Subcutaneous abdominal adipose tissue (tissue), 5 donors: ENCODE measurements around the gene CYP24A1.
"Not testable (repeated sequence)": the region's sequence is repeated elsewhere in the genome, so short reads cannot be mapped to it uniquely, and the experiment has no call there.

Experiments
- H3K27ac ChIP-seq: one replicate; pipeline ENCODE4 v1.7.0; 2013; ENCODE audit warnings: low read depth, mild to moderate bottlenecking, inconsistent platforms, low read length, moderate library complexity
- H3K27me3 ChIP-seq, 5 donors: one replicate each; pipeline ENCODE4 v1.7.0; 2013; ENCODE audit warnings: low read length in 5 of 5, inconsistent platforms in 1 of 5; ENCODE audit not compliant: control insufficient read depth in 5 of 5, insufficient read depth in 4 of 5
- H3K36me3 ChIP-seq, 5 donors: one replicate each; pipeline ENCODE4 v1.7.0; 2013; ENCODE audit warnings: low read length in 5 of 5; ENCODE audit not compliant: control insufficient read depth in 5 of 5, insufficient read depth in 5 of 5
- H3K4me1 ChIP-seq, 5 donors: one replicate each; pipeline ENCODE4 v1.7.0; 2013; ENCODE audit warnings: low read length in 5 of 5, mild to moderate bottlenecking in 3 of 5, moderate library complexity in 1 of 5; ENCODE audit not compliant: control insufficient read depth in 5 of 5, insufficient read depth in 5 of 5
- H3K4me3 ChIP-seq, 5 donors: one replicate each; pipeline ENCODE4 v1.7.0; 2013; ENCODE audit warnings: low read length in 5 of 5, low read depth in 1 of 5
- H3K9ac ChIP-seq, 5 donors: one replicate each; pipeline ENCODE4 v1.7.0; 2013; ENCODE audit warnings: low read length in 5 of 5, mild to moderate bottlenecking in 4 of 5, moderate library complexity in 3 of 5
- H3K9me3 ChIP-seq, 5 donors: one replicate each; pipeline ENCODE4 v1.7.0; 2013; ENCODE audit warnings: low read length in 5 of 5; ENCODE audit not compliant: control insufficient read depth in 5 of 5
- donor health status: healthy.
- donor health status: healthy.
- donor health status: healthy.
- donor health status: healthy.
- donor health status: healthy.

Gene CYP24A1

GRCh38 chr20:54137115-54137514 lies 36.7 kb downstream of the CYP24A1 start:
- H3K27me3 ChIP-seq = peaks cover 0 to 6% (median 0%) of the 10 kb centered on the region in 5 donors
- peaks cover 0 to 8% (median 5%) of the 10 kb centered on the region in 5 donors for H3K4me1 ChIP-seq
- H3K27ac ChIP-seq = no peak overlapping the region

GRCh38 chr20:54134445-54135220 lies 39.2 kb downstream of the CYP24A1 start:
- Histone ChIP-seq H3K9ac (no peak overlapping the region), H3K4me3 (no peak overlapping the region)

More at GRCh38 chr20:54137115-54137514, 36.7 kb downstream of the CYP24A1 start:
- no peak overlapping the region for H3K9ac ChIP-seq
- no peaks in the 10 kb centered on the region for H3K36me3 ChIP-seq
- peaks cover 2 to 14% (median 8%) of the 10 kb centered on the region in 5 donors for H3K9me3 ChIP-seq
- no peak overlapping the region for H3K4me3 ChIP-seq

GRCh38 chr20:54133434-54134427 lies 40.1 kb downstream of the CYP24A1 start:
- H3K9ac ChIP-seq = no peak overlapping the region
- H3K27me3 ChIP-seq = no peaks in the 10 kb centered on the region
- no peaks in the 10 kb centered on the region for H3K36me3 ChIP-seq
- H3K27ac ChIP-seq = no peak overlapping the region
- peaks cover 0 to 10% (median 7%) of the 10 kb centered on the region in 5 donors for H3K4me1 ChIP-seq
- peaks cover 0 to 8% (median 0%) of the 10 kb centered on the region in 5 donors for H3K9me3 ChIP-seq
- H3K4me3 ChIP-seq = no peak overlapping the region

More at GRCh38 chr20:54134445-54135220, 39.2 kb downstream of the CYP24A1 start:
- peaks cover 0 to 10% (median 7%) of the 10 kb centered on the region in 5 donors for H3K4me1 ChIP-seq
- H3K27ac ChIP-seq = no peak overlapping the region
- H3K27me3 ChIP-seq = no peaks in the 10 kb centered on the region
- peaks cover 0 to 5% (median 0%) of the 10 kb centered on the region in 5 donors for H3K9me3 ChIP-seq
- no peaks in the 10 kb centered on the region for H3K36me3 ChIP-seq

- H3K27me3 ChIP-seq = no peaks in the 10 kb centered on the region
- no peak overlapping the region for H3K27ac ChIP-seq
- H3K9ac ChIP-seq = no peak overlapping the region
- H3K36me3 ChIP-seq = no peaks in the 10 kb centered on the region
- H3K4me3 ChIP-seq = no peak overlapping the region
- H3K4me1 ChIP-seq = peaks cover 0 to 10% (median 7%) of the 10 kb centered on the region in 5 donors
- H3K9me3 ChIP-seq = peaks cover 0 to 8% (median 0%) of the 10 kb centered on the region in 5 donors
Measured at GRCh38 chr20:54132612-54133433, 41.0 kb downstream of the CYP24A1 start.

GRCh38 chr20:54131675-54132611 lies 41.8 kb downstream of the CYP24A1 start:
- H3K9me3 ChIP-seq = peaks cover 0 to 8% (median 0%) of the 10 kb centered on the region in 5 donors
- H3K4me3 ChIP-seq = no peak overlapping the region
- H3K27me3 ChIP-seq = no peaks in the 10 kb centered on the region
- H3K36me3 ChIP-seq = no peaks in the 10 kb centered on the region
- peaks cover 0 to 10% (median 7%) of the 10 kb centered on the region in 5 donors for H3K4me1 ChIP-seq
- no peak overlapping the region for H3K27ac ChIP-seq
- no peak overlapping the region for H3K9ac ChIP-seq

- H3K9me3 ChIP-seq, H3K9ac ChIP-seq, H3K4me3 ChIP-seq, H3K27me3 ChIP-seq, H3K27ac ChIP-seq, H3K36me3 ChIP-seq: not testable (repeated sequence)
- H3K4me1 ChIP-seq = peaks cover 0 to 10% (median 7%) of the 10 kb centered on the region in 5 donors
Measured at GRCh38 chr20:54131125-54131524, 42.7 kb downstream of the CYP24A1 start.

- no peak overlapping the region for H3K9ac ChIP-seq
- H3K9me3 ChIP-seq = peaks cover 0 to 5% (median 0%) of the 10 kb centered on the region in 5 donors
- no peaks in the 10 kb centered on the region for H3K36me3 ChIP-seq
- peaks cover 0 to 10% (median 7%) of the 10 kb centered on the region in 5 donors for H3K4me1 ChIP-seq
- H3K27me3 ChIP-seq = peaks cover 0 to 4% (median 0%) of the 10 kb centered on the region in 5 donors
- H3K27ac ChIP-seq = no peak overlapping the region
- no peak overlapping the region for H3K4me3 ChIP-seq
Measured at GRCh38 chr20:54129350-54129749, 44.4 kb downstream of the CYP24A1 start.

- peaks cover 0 to 9% (median 3%) of the 10 kb centered on the region in 5 donors for H3K4me1 ChIP-seq
Measured at GRCh38 chr20:54127855-54128574, 45.8 kb downstream of the CYP24A1 start.

More at GRCh38 chr20:54127855-54128574, 45.8 kb downstream of the CYP24A1 start:
- Histone ChIP-seq H3K9ac (no peak overlapping the region), H3K9me3 (peaks cover 0 to 3% (median 0%) of the 10 kb centered on the region in 5 donors), H3K27me3 (peaks cover 0 to 4% (median 0%) of the 10 kb centered on the region in 5 donors), H3K36me3 (no peaks in the 10 kb centered on the region), H3K4me3 (no peak overlapping the region), H3K27ac (no peak overlapping the region)
